ENCODE data around the gene MRRF.

Gene MRRF

DNA sequence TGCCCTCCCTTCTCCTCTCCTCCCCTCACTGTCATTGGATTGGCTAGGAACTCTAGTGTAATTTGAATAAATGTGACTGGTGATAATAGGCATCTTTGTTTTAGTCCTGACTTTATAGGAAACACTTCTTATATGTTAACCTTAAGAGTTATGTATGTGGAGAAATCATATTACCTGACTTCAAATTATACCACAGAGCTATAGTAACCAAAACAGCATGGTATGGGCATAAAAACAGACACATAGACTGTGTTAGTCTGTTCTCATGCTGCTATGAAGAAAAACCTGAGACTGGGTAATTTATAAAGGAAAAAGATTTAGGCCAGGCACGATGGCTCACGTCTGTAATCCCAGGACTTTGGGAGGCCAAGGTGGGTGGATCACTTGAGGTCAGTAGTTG lies 9.4 kb downstream of the MRRF start:
- no CpG with 5 or more reads among the region's 2 CpGs for WGBS (ENCODE audit: extremely low coverage, insufficient coverage, insufficient read length)
- no peak overlapping the region for H2BK5ac ChIP-seq (ENCODE audit: low read depth, low read length, poor library complexity)
- no peak overlapping the region for H3K27ac ChIP-seq (ENCODE audit: low read depth, low read length)

DNA sequence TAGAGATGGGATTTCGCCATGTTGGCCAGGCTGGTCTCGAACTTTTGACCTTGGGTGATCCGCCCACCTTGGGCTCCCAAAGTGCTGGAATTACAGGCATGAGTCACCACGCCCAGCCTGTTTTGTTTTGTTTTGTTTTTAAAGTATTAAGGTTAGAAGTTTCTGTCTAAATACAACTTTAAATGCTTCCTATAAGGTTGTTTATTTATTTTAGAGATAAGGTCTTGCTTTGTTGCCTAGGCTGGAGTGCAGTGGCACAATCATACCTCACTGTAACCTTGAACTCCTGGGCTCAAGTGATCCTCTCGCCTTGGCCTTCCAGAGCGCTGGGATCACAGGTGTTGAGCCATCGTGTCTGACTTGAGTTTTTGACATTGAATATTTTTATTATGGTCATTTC lies 11.4 kb downstream of the MRRF start:
- no peak overlapping the region for H2BK5ac ChIP-seq (ENCODE audit: low read depth, low read length, poor library complexity)
- H3K79me1 ChIP-seq (ENCODE audit: low read length), result no peaks in the 10 kb centered on the region
- H4K8ac ChIP-seq (ENCODE audit: low read depth, low read length), result no peak overlapping the region
- no peak overlapping the region for H3K4me3 ChIP-seq (ENCODE audit: low read depth, low read length)
- no peak overlapping the region for H4K91ac ChIP-seq (ENCODE audit: low read depth, low read length)
- no peaks in the 10 kb centered on the region for H3K79me2 ChIP-seq (ENCODE audit: control insufficient read depth, insufficient read depth, low read length, poor library complexity)
- H3K23ac ChIP-seq (ENCODE audit: low read length), result no peak overlapping the region
- H3K4me2 ChIP-seq (ENCODE audit: low read length), result no peak overlapping the region
- no peak overlapping the region for H2BK120ac ChIP-seq (ENCODE audit: insufficient read depth, low read length, poor library complexity)
- no peak overlapping the region for H2AFZ ChIP-seq (ENCODE audit: insufficient read depth, low read length, poor library complexity)
- H3K9me3 ChIP-seq (ENCODE audit: insufficient read depth, low read depth, low read length), result peaks cover 3% of the 10 kb centered on the region
- no peaks in the 10 kb centered on the region for H3K4me1 ChIP-seq (ENCODE audit: control insufficient read depth in 1 of 2, insufficient read depth in 2 of 2, low read length in 2 of 2)
- H3K4ac ChIP-seq (ENCODE audit: low read depth, low read length), result no peak overlapping the region
- H4K12ac ChIP-seq (ENCODE audit: low read depth, low read length), result no peak overlapping the region
- H3K18ac ChIP-seq (ENCODE audit: low read length), result no peak overlapping the region
- H3K14ac ChIP-seq (ENCODE audit: low read length), result no peak overlapping the region
- H2AK5ac ChIP-seq (ENCODE audit: low read length), result no peak overlapping the region
- no peak overlapping the region for H3K9ac ChIP-seq (ENCODE audit: low read length)
- H3K27me3 ChIP-seq (ENCODE audit: insufficient read depth, low read length), result no peaks in the 10 kb centered on the region
- WGBS (ENCODE audit: extremely low coverage, insufficient coverage, insufficient read length), result no CpG with 5 or more reads among the region's 7 CpGs
- H3K36me3 ChIP-seq (ENCODE audit: control insufficient read depth in 1 of 2, insufficient read depth in 2 of 2, low read length in 2 of 2), result peaks cover 7 to 11% of the 10 kb centered on the region in 2 experiments
- H3K27ac ChIP-seq (ENCODE audit: low read depth, low read length), result no peak overlapping the region
- H2BK12ac ChIP-seq (ENCODE audit: low read length), result no peak overlapping the region
- no peak for DNase-seq

More for the DNA sequence above, 9.4 kb downstream of the MRRF start:
- H3K79me1 ChIP-seq (ENCODE audit: low read length), result no peaks in the 10 kb centered on the region
- H4K12ac ChIP-seq (ENCODE audit: low read depth, low read length), result no peak overlapping the region
- H2BK120ac ChIP-seq (ENCODE audit: insufficient read depth, low read length, poor library complexity), result no peak overlapping the region
- H3K4ac ChIP-seq (ENCODE audit: low read depth, low read length), result no peak overlapping the region
- no peak overlapping the region for H4K91ac ChIP-seq (ENCODE audit: low read depth, low read length)
- H3K9ac ChIP-seq (ENCODE audit: low read length), result no peak overlapping the region
- H2AK5ac ChIP-seq (ENCODE audit: low read length), result no peak overlapping the region
- DNase-seq, result no peak
- H2AFZ ChIP-seq (ENCODE audit: insufficient read depth, low read length, poor library complexity), result no peak overlapping the region
- no peak overlapping the region for H3K4me2 ChIP-seq (ENCODE audit: low read length)
- peaks cover 7 to 11% of the 10 kb centered on the region in 2 experiments for H3K36me3 ChIP-seq (ENCODE audit: control insufficient read depth in 1 of 2, insufficient read depth in 2 of 2, low read length in 2 of 2)
- H3K4me1 ChIP-seq (ENCODE audit: control insufficient read depth in 1 of 2, insufficient read depth in 2 of 2, low read length in 2 of 2), result no peaks in the 10 kb centered on the region
- H3K23ac ChIP-seq (ENCODE audit: low read length), result no peak overlapping the region
- no peaks in the 10 kb centered on the region for H3K27me3 ChIP-seq (ENCODE audit: insufficient read depth, low read length)
- no peak overlapping the region for H3K14ac ChIP-seq (ENCODE audit: low read length)
- H3K18ac ChIP-seq (ENCODE audit: low read length), result no peak overlapping the region
- no peaks in the 10 kb centered on the region for H3K79me2 ChIP-seq (ENCODE audit: control insufficient read depth, insufficient read depth, low read length, poor library complexity)
- no peak overlapping the region for H4K8ac ChIP-seq (ENCODE audit: low read depth, low read length)
- H3K9me3 ChIP-seq (ENCODE audit: insufficient read depth, low read depth, low read length), result peaks cover 3% of the 10 kb centered on the region
- no peak overlapping the region for H3K4me3 ChIP-seq (ENCODE audit: low read depth, low read length)
- no peak overlapping the region for H2BK12ac ChIP-seq (ENCODE audit: low read length)

DNA sequence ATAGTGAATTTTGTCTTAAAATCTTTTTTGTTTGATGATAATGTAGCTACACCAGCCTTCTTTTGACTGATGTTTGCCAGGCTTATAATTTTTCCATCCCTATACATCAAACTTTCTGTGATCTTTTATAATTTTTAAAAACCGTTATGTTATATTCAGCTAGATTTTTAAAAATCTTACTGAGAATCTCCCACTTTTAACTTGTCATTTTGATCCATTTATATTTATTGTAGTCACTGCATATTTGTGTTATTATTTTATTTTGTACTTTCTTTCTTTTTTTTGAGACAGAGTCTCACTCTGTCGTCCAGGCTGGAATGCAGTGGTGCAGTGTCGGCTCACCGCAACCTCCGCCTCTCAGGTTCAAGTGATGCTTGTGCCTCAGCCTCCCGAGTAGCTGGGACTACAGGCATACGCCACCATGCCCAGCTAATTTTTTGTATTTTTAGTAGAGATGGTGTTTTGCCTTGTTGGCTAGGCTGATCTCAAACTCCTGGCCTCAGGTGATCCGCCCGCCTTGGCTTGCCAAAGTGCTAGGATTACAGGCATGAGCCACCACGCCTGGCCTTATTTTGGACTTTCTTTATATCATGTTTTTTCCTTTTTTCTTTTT lies 12.7 kb downstream of the MRRF start:
- Histone ChIP-seq H3K79me1 (ENCODE audit: low read length) (no peaks in the 10 kb centered on the region), H3K18ac (ENCODE audit: low read length) (no peak overlapping the region), H3K4me2 (ENCODE audit: low read length) (no peak overlapping the region), H3K27ac (ENCODE audit: low read depth, low read length) (no peak overlapping the region), H3K9me3 (ENCODE audit: insufficient read depth, low read depth, low read length) (peaks cover 3% of the 10 kb centered on the region), H3K4me1 (ENCODE audit: control insufficient read depth in 1 of 2, insufficient read depth in 2 of 2, low read length in 2 of 2) (no peaks in the 10 kb centered on the region), H4K91ac (ENCODE audit: low read depth, low read length) (no peak overlapping the region), H3K23ac (ENCODE audit: low read length) (no peak overlapping the region), H3K27me3 (ENCODE audit: insufficient read depth, low read length) (no peaks in the 10 kb centered on the region), H3K9ac (ENCODE audit: low read length) (no peak overlapping the region), H2AFZ (ENCODE audit: insufficient read depth, low read length, poor library complexity) (no peak overlapping the region), H3K79me2 (ENCODE audit: control insufficient read depth, insufficient read depth, low read length, poor library complexity) (no peaks in the 10 kb centered on the region), H3K14ac (ENCODE audit: low read length) (no peak overlapping the region), H4K12ac (ENCODE audit: low read depth, low read length) (no peak overlapping the region), H2BK5ac (ENCODE audit: low read depth, low read length, poor library complexity) (no peak overlapping the region), H4K8ac (ENCODE audit: low read depth, low read length) (no peak overlapping the region), H2BK120ac (ENCODE audit: insufficient read depth, low read length, poor library complexity) (no peak overlapping the region), H2BK12ac (ENCODE audit: low read length) (no peak overlapping the region), H2AK5ac (ENCODE audit: low read length) (no peak overlapping the region), H3K4ac (ENCODE audit: low read depth, low read length) (no peak overlapping the region), H3K36me3 (ENCODE audit: control insufficient read depth in 1 of 2, insufficient read depth in 2 of 2, low read length in 2 of 2) (peaks cover 6 to 11% of the 10 kb centered on the region in 2 experiments), H3K4me3 (ENCODE audit: low read depth, low read length) (no peak overlapping the region)
- DNase-seq, result no peak
- no CpG with 5 or more reads among the region's 10 CpGs for WGBS (ENCODE audit: extremely low coverage, insufficient coverage, insufficient read length)

DNA sequence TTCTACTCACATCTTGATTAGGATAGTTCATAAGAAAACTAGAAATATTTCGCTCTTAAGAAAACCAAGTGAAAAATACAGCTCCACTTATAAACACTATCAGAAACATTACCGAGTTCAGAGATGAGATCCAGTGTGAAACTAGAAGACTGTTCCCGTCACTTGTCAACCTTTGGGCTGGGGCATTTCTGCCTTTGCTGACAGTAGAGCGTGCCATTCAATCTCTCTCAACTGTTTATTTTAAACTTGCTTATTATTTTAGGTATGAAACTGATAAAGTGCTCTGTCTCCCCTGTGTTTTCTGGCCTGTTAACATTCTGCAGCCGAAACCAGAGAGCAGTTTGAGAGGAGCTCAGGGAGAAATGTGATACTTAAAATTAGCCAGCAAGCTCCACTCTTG lies 16.7 kb downstream of the MRRF start:
- Histone ChIP-seq H2AFZ (ENCODE audit: insufficient read depth, low read length, poor library complexity) (no peak overlapping the region), H3K9ac (ENCODE audit: low read length) (no peak overlapping the region), H3K27ac (ENCODE audit: low read depth, low read length) (no peak overlapping the region), H3K27me3 (ENCODE audit: insufficient read depth, low read length) (no peaks in the 10 kb centered on the region), H2BK12ac (ENCODE audit: low read length) (no peak overlapping the region), H3K4me2 (ENCODE audit: low read length) (no peak overlapping the region), H4K8ac (ENCODE audit: low read depth, low read length) (no peak overlapping the region), H3K9me3 (ENCODE audit: insufficient read depth, low read depth, low read length) (peaks cover 3% of the 10 kb centered on the region), H3K4me1 (ENCODE audit: control insufficient read depth in 1 of 2, insufficient read depth in 2 of 2, low read length in 2 of 2) (no peaks in the 10 kb centered on the region), H2AK5ac (ENCODE audit: low read length) (no peak overlapping the region), H3K4me3 (ENCODE audit: low read depth, low read length) (no peak overlapping the region), H3K36me3 (ENCODE audit: control insufficient read depth in 1 of 2, insufficient read depth in 2 of 2, low read length in 2 of 2) (peaks cover 7 to 16% of the 10 kb centered on the region in 2 experiments), H3K23ac (ENCODE audit: low read length) (no peak overlapping the region), H3K79me2 (ENCODE audit: control insufficient read depth, insufficient read depth, low read length, poor library complexity) (no peaks in the 10 kb centered on the region), H2BK120ac (ENCODE audit: insufficient read depth, low read length, poor library complexity) (no peak overlapping the region), H3K18ac (ENCODE audit: low read length) (no peak overlapping the region), H3K79me1 (ENCODE audit: low read length) (no peaks in the 10 kb centered on the region), H3K4ac (ENCODE audit: low read depth, low read length) (no peak overlapping the region), H4K12ac (ENCODE audit: low read depth, low read length) (no peak overlapping the region), H3K14ac (ENCODE audit: low read length) (no peak overlapping the region), H2BK5ac (ENCODE audit: low read depth, low read length, poor library complexity) (no peak overlapping the region), H4K91ac (ENCODE audit: low read depth, low read length) (no peak overlapping the region)
- no CpG with 5 or more reads among the region's 5 CpGs for WGBS (ENCODE audit: extremely low coverage, insufficient coverage, insufficient read length)
- no peak for DNase-seq

Measured in trophoblast cell (in vitro differentiated cells and primary cell).